Measurements from ENCODE around the gene ARSB. TPM values are rescaled to one million over a fixed set of nuclear protein-coding genes. Genes with fewer than 3 reads are reported as not detected.

The ARSB gene
- total RNA-seq (16.4 TPM), polyA plus RNA-seq (ENCODE audit: insufficient read depth, low read depth, low replicate concordance) (8.3 TPM)
- long read RNA-seq, donor 1, full-length matches to known transcripts, result 2 of 2 reads
- long read RNA-seq, donor 1, partial matches to known transcripts, result 0 of 2 reads
- long read RNA-seq, donor 1, other reads (novel, unspliced or antisense), result 0 of 2 reads
- long read RNA-seq, donor 2, full-length matches to known transcripts, result 6 of 6 reads
- long read RNA-seq, donor 2, partial matches to known transcripts, result 0 of 6 reads
- long read RNA-seq, donor 2, other reads (novel, unspliced or antisense), result 0 of 6 reads
- long read RNA-seq, donor 3, full-length matches to known transcripts, result 3 of 8 reads
- long read RNA-seq, donor 3, partial matches to known transcripts, result 5 of 8 reads
- long read RNA-seq, donor 3, other reads (novel, unspliced or antisense), result 0 of 8 reads
- long read RNA-seq, donor 4, full-length matches to known transcripts, result 3 of 8 reads
- long read RNA-seq, donor 4, partial matches to known transcripts, result 5 of 8 reads
- long read RNA-seq, donor 4, other reads (novel, unspliced or antisense), result 0 of 8 reads
- long read RNA-seq, donor 5, result 0 reads
- long read RNA-seq, donor 6, full-length matches to known transcripts, result 1 of 1 reads
- long read RNA-seq, donor 6, partial matches to known transcripts, result 0 of 1 reads
- long read RNA-seq, donor 6, other reads (novel, unspliced or antisense), result 0 of 1 reads
- long read RNA-seq, donor 7, full-length matches to known transcripts, result 2 of 7 reads
- long read RNA-seq, donor 7, partial matches to known transcripts, result 1 of 7 reads
- long read RNA-seq, donor 7, other reads (novel, unspliced or antisense), result 4 of 7 reads
- long read RNA-seq, donor 8, full-length matches to known transcripts, result 1 of 1 reads
- long read RNA-seq, donor 8, partial matches to known transcripts, result 0 of 1 reads
- long read RNA-seq, donor 8, other reads (novel, unspliced or antisense), result 0 of 1 reads
- long read RNA-seq, donor 9, full-length matches to known transcripts, result 1 of 6 reads
- long read RNA-seq, donor 9, partial matches to known transcripts, result 5 of 6 reads
- long read RNA-seq, donor 9, other reads (novel, unspliced or antisense), result 0 of 6 reads
- long read RNA-seq, donor 10, full-length matches to known transcripts, result 10 of 15 reads
- long read RNA-seq, donor 10, partial matches to known transcripts, result 5 of 15 reads
- long read RNA-seq, donor 10, other reads (novel, unspliced or antisense), result 0 of 15 reads

DNA sequence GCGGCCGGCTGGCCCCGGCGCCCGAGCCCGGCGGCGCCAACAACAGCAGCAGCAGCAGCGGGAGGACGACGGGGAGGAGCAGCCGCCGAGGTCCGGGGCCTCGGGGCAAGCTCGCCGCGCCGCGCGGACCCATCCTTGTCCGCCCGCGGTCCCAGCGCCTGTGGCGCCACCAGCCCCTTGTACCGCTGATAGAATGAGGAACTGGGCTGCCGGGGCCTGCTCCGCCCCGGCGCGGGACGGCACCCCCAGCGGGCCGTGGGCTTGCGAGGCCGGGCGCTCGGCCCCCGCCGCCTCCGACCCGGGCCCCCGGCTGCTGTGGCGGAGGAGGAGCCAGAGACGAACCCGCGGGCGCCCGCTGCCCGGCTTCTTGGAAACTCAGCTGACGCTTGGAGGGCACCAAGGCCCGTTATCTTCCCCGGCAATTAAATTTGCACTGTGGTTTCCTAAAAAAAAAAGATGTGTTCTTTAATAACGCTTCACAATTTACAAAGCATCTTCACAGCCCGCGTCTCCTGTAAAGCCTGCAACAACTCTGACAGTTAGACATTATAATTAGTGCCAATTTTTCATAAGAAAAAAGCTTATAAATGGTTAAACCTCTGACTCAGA, at the start of gene ARSB:
Gene ARSB, minus strand, starts transcription at position 195 of the 609 bp plus-strand sequence. Its CDS starts 62 bp downstream, at position 133.
- H3K9ac ChIP-seq (ENCODE audit: low read length in 3 of 3), result peak within 1 kb of the TSS; percentile 55 to 75 (median 74)
- peak within 1 kb of the TSS; percentile 90 to 95 for H3K27ac ChIP-seq (ENCODE audit: low read depth in 2 of 2, low read length in 2 of 2)
- no peaks in the 10 kb centered on the region for H3K27me3 ChIP-seq (ENCODE audit: control insufficient read depth, insufficient read depth, low read length)
- intact Hi-C loops (cut with DNase I), result no loop called here
- DNase-seq, result peak in 4 of 5 donors; percentile 63 to 86 (median 74)
- H3K9me3 ChIP-seq (ENCODE audit: control insufficient read depth in 2 of 3, insufficient read depth in 1 of 3, low read length in 3 of 3), result no peaks in the 10 kb centered on the region
- FAIRE-seq, result no peak
- peak within 1 kb of the TSS; percentile 67 to 81 (median 79) for H3K4me3 ChIP-seq (ENCODE audit: low read length in 3 of 3)
- no peaks in the 10 kb centered on the region for H3K36me3 ChIP-seq (ENCODE audit: control insufficient read depth in 2 of 3, insufficient read depth in 3 of 3, low read length in 3 of 3)
- TF ChIP-seq, protein P1, sequence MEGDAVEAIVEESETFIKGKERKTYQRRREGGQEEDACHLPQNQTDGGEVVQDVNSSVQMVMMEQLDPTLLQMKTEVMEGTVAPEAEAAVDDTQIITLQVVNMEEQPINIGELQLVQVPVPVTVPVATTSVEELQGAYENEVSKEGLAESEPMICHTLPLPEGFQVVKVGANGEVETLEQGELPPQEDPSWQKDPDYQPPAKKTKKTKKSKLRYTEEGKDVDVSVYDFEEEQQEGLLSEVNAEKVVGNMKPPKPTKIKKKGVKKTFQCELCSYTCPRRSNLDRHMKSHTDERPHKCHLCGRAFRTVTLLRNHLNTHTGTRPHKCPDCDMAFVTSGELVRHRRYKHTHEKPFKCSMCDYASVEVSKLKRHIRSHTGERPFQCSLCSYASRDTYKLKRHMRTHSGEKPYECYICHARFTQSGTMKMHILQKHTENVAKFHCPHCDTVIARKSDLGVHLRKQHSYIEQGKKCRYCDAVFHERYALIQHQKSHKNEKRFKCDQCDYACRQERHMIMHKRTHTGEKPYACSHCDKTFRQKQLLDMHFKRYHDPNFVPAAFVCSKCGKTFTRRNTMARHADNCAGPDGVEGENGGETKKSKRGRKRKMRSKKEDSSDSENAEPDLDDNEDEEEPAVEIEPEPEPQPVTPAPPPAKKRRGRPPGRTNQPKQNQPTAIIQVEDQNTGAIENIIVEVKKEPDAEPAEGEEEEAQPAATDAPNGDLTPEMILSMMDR (IDR thresholded peaks at IDR 0.05; ENCODE audit: borderline replicate concordance, extremely low read depth, insufficient read depth), result no peak
- peaks cover 2 to 17% (median 6%) of the 10 kb centered on the region in 3 donors for H3K4me1 ChIP-seq (ENCODE audit: control insufficient read depth in 2 of 3, insufficient read depth in 2 of 3, low read depth in 1 of 3, low read length in 3 of 3)

DNA sequence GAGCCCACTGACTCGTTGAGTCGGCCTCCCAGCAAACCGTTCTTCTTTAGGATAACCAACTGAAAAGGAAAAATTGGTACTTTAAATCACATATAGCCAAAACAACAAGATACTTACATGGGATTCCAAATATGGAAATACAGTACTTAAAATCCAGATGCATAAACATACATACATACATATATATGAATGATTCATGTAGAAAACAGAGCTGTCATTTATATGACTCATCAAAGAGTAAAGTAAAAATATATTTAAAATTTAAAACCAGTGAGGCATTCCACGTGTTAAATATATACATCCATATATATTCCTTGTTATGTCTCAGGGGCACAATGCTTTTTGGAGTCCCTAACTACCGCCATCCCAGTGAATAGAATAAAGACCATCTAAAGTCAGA, 47.7 kb upstream of the ARSB start:
- H3K4me1 ChIP-seq (ENCODE audit: control insufficient read depth in 2 of 3, insufficient read depth in 2 of 3, low read depth in 1 of 3, low read length in 3 of 3), result peaks cover 0 to 21% (median 5%) of the 10 kb centered on the region in 3 donors
- no peak for FAIRE-seq
- no peaks in the 10 kb centered on the region for H3K27me3 ChIP-seq (ENCODE audit: control insufficient read depth, insufficient read depth, low read length)
- no peaks in the 10 kb centered on the region for H3K36me3 ChIP-seq (ENCODE audit: control insufficient read depth in 2 of 3, insufficient read depth in 3 of 3, low read length in 3 of 3)
- intact Hi-C loops (cut with DNase I), result no loop called here
- DNase-seq, result no peak
- H3K9me3 ChIP-seq (ENCODE audit: control insufficient read depth in 2 of 3, insufficient read depth in 1 of 3, low read length in 3 of 3), result peaks cover 0 to 5% (median 0%) of the 10 kb centered on the region in 3 donors
- H3K4me3 ChIP-seq (ENCODE audit: low read length in 3 of 3), result no peak overlapping the region
- peak overlapping the region; percentile 61 to 96 for H3K27ac ChIP-seq (ENCODE audit: low read depth in 2 of 2, low read length in 2 of 2)
- TF ChIP-seq, protein P1 (IDR thresholded peaks at IDR 0.05; ENCODE audit: borderline replicate concordance, extremely low read depth, insufficient read depth), result no peak
- no peak overlapping the region for H3K9ac ChIP-seq (ENCODE audit: low read length in 3 of 3)

DNA sequence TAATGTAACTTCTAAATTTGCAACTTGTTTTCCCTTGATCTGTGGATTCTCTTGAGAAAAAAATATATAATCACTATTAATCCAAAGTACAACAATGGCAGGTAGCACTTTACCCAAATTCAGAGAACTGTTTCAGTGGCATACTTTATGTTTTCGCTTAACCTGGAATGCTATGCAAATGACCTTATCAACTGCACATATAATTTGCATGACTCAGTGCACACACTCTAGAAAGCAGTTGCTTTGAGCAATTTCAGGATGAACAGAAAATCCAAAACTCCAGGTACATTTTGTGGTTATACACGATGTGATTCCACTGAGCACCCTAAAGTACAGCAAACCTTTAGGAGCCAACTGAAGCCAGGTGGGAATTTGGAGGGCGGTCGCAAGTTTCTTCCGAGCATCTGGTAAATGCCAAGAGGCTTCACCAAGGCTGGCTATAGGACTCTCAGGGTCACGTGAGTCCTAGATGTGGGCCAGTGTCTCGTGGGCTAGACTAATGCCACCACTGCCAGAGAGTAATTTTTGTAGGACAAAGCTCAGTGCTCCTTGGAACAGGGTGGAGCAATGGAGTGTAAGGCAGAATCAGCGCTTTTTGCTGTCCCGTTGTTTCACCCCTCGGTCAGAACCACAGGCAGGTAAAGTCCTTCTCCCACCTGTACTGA, 47.1 kb upstream of the ARSB start:
- peak overlapping the region in 1 of 3 donors; percentile 0 for H3K9ac ChIP-seq (ENCODE audit: low read length in 3 of 3)
- TF ChIP-seq, protein P1 (IDR thresholded peaks at IDR 0.05; ENCODE audit: borderline replicate concordance, extremely low read depth, insufficient read depth), result no peak
- intact Hi-C loops (cut with DNase I), result no loop called here
- no peaks in the 10 kb centered on the region for H3K36me3 ChIP-seq (ENCODE audit: control insufficient read depth in 2 of 3, insufficient read depth in 3 of 3, low read length in 3 of 3)
- H3K4me1 ChIP-seq (ENCODE audit: control insufficient read depth in 2 of 3, insufficient read depth in 2 of 3, low read depth in 1 of 3, low read length in 3 of 3), result peaks cover 0 to 21% (median 5%) of the 10 kb centered on the region in 3 donors
- H3K9me3 ChIP-seq (ENCODE audit: control insufficient read depth in 2 of 3, insufficient read depth in 1 of 3, low read length in 3 of 3), result peaks cover 0 to 5% (median 0%) of the 10 kb centered on the region in 3 donors
- H3K4me3 ChIP-seq (ENCODE audit: low read length in 3 of 3), result peak overlapping the region in 1 of 3 donors; percentile 5
- no peaks in the 10 kb centered on the region for H3K27me3 ChIP-seq (ENCODE audit: control insufficient read depth, insufficient read depth, low read length)
- H3K27ac ChIP-seq (ENCODE audit: low read depth in 2 of 2, low read length in 2 of 2), result peak overlapping the region; percentile 61 to 96
- FAIRE-seq (no peak), DNase-seq (peak in 1 of 5 donors; percentile 16)

Data from kidney (tissue), 22 donors.